ENCODE measurements around the gene LSP1.

The LSP1 gene

DNA sequence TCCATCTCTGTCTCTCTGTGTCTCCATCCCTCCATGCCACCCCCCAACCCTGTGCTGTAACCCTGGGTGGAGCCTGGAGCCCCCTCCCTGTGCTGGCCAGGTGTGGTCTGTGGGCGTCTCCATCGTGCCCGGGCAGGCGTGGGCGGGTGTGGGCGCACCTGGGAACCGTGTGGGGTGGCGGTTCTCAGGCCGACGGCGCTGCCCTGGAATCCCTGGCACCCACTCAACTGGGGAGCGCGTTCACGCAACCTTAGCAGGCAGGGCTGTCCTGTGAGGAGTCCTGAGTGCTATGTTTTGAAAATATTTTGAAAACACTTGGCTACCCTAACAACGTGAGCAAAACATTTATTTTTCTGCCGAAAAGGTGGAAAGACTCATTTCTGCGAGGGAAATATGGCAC, 71.3 kb downstream of the LSP1 start:
- no peak for TF ChIP-seq CSDC2 (CRISPR knock-in tag; IDR thresholded peaks at IDR 0.05)
- TF ChIP-seq OSR1 (CRISPR knock-in tag; IDR thresholded peaks at IDR 0.05) = no peak
- no peak for TF ChIP-seq RARB (CRISPR knock-in tag; IDR thresholded peaks at IDR 0.05)
- no peak for TF ChIP-seq PPARA (CRISPR knock-in tag; IDR thresholded peaks at IDR 0.05; ENCODE audit: borderline replicate concordance)
- TF ChIP-seq ZNF70 (CRISPR knock-in tag; IDR thresholded peaks at IDR 0.05) = no peak
- no peak for TF ChIP-seq BACH2 (CRISPR knock-in tag; IDR thresholded peaks at IDR 0.05; ENCODE audit: borderline replicate concordance)
- ATAC-seq = no peak

DNA sequence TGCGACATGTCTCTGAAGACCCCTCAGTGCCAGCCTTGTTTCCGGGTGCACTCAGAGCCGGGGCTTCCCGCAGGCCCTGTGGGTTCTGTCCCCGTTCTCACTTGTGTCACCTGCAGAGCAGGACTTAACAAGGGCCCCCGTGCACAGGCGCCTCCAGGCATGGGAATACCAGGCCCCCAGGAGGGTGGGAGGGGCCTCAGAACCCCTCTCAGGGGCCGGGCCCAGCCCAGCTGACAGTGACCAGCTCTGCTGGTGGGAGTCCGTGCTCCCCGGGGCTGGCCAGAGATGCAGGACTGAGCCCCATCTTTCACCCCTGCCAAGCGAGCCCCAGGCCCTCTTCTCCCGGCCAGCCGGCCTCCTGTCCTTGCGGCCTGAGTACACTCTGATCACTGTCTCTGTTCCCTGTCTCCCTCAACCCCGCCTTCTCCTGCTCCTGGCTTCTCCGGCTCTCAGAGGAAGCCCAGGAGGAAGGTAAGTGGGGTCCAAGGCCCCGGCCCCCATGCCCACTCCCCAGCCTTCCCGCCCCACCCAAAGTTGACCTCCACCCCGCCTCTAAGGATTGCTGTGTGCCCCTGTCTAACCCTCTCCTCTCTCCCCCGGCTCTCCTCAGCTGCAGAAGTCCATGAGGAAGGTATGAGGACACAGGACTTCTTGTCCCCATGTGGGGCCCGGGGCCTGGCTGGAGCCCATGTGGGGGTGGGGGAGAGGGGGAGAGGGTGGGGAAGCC, 71.9 kb downstream of the LSP1 start:
- TF ChIP-seq CREB5 (CRISPR knock-in tag; IDR thresholded peaks at IDR 0.05; ENCODE audit: low read depth) (no peak), ZFP30 (CRISPR knock-in tag; IDR thresholded peaks at IDR 0.05) (no peak), ZFP3 (CRISPR knock-in tag; IDR thresholded peaks at IDR 0.05) (no peak), TSHZ2 (CRISPR knock-in tag; IDR thresholded peaks at IDR 0.05) (no peak), GLIS3 (CRISPR knock-in tag; IDR thresholded peaks at IDR 0.05) (no peak), OSR1 (CRISPR knock-in tag; IDR thresholded peaks at IDR 0.05) (no peak), CSDC2 (CRISPR knock-in tag; IDR thresholded peaks at IDR 0.05) (no peak), ZNF70 (CRISPR knock-in tag; IDR thresholded peaks at IDR 0.05) (no peak), ZNF565 (CRISPR knock-in tag; conservative IDR thresholded peaks at IDR 0.05; ENCODE audit: low read depth) (no peak), TOX (CRISPR knock-in tag; IDR thresholded peaks at IDR 0.05; ENCODE audit: borderline replicate concordance) (no peak), ESRRG (CRISPR knock-in tag; IDR thresholded peaks at IDR 0.05) (no peak)
- TF ChIP-seq, protein P1, sequence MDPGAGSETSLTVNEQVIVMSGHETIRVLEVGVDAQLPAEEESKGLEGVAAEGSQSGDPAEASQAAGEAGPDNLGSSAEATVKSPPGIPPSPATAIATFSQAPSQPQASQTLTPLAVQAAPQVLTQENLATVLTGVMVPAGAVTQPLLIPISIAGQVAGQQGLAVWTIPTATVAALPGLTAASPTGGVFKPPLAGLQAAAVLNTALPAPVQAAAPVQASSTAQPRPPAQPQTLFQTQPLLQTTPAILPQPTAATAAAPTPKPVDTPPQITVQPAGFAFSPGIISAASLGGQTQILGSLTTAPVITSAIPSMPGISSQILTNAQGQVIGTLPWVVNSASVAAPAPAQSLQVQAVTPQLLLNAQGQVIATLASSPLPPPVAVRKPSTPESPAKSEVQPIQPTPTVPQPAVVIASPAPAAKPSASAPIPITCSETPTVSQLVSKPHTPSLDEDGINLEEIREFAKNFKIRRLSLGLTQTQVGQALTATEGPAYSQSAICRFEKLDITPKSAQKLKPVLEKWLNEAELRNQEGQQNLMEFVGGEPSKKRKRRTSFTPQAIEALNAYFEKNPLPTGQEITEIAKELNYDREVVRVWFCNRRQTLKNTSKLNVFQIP (CRISPR knock-in tag; IDR thresholded peaks at IDR 0.05; ENCODE audit: borderline replicate concordance, low read depth) = no peak
- ATAC-seq = no peak

GRCh38 chr11:1925373-1926155, 72.7 kb downstream of the LSP1 start:
- no peak for ATAC-seq
- no peak for TF ChIP-seq TCF4 (CRISPR knock-in tag; IDR thresholded peaks at IDR 0.05; ENCODE audit: borderline replicate concordance)
- TF ChIP-seq CSDC2 (CRISPR knock-in tag; IDR thresholded peaks at IDR 0.05) = no peak
- no peak for TF ChIP-seq BACH2 (CRISPR knock-in tag; IDR thresholded peaks at IDR 0.05; ENCODE audit: borderline replicate concordance)
- no peak for TF ChIP-seq CREB5 (CRISPR knock-in tag; IDR thresholded peaks at IDR 0.05; ENCODE audit: low read depth)
- no peak for TF ChIP-seq ESRRG (CRISPR knock-in tag; IDR thresholded peaks at IDR 0.05)
- TF ChIP-seq ARNTL (CRISPR knock-in tag; IDR thresholded peaks at IDR 0.05; ENCODE audit: borderline replicate concordance, low read depth) = no peak
- no peak for TF ChIP-seq ZC3H10 (CRISPR knock-in tag; IDR thresholded peaks at IDR 0.05)
- no peak for TF ChIP-seq ZNF8 (CRISPR knock-in tag; IDR thresholded peaks at IDR 0.05)
- TF ChIP-seq, protein P1 (CRISPR knock-in tag; IDR thresholded peaks at IDR 0.05; ENCODE audit: borderline replicate concordance, low read depth) = no peak
- no peak for TF ChIP-seq ZNF70 (CRISPR knock-in tag; IDR thresholded peaks at IDR 0.05)
- no peak for TF ChIP-seq ZFP30 (CRISPR knock-in tag; IDR thresholded peaks at IDR 0.05)
- no peak for TF ChIP-seq ISL1 (CRISPR knock-in tag; IDR thresholded peaks at IDR 0.05)
- no peak for TF ChIP-seq TSHZ2 (CRISPR knock-in tag; IDR thresholded peaks at IDR 0.05)
- TF ChIP-seq SNAI2 (CRISPR knock-in tag; IDR thresholded peaks at IDR 0.05) = no peak
- no peak for TF ChIP-seq GLIS3 (CRISPR knock-in tag; IDR thresholded peaks at IDR 0.05)
- TF ChIP-seq ZFP3 (CRISPR knock-in tag; IDR thresholded peaks at IDR 0.05) = no peak
- no peak for TF ChIP-seq ZNF565 (CRISPR knock-in tag; conservative IDR thresholded peaks at IDR 0.05; ENCODE audit: low read depth)
- no peak for TF ChIP-seq OSR1 (CRISPR knock-in tag; IDR thresholded peaks at IDR 0.05)
- TF ChIP-seq RARB (CRISPR knock-in tag; IDR thresholded peaks at IDR 0.05) = no peak

Measured in SK-N-SH treated with all-trans-retinoic acid at 6 μM for 48 hours (cell line).